NB4 (cell line): Measurements from ENCODE around the gene DPEP2NB.
A peak's percentile ranks its signal among the peaks of the same experiment; 100 is the strongest.

Experiments used
- DNase-seq: peaks from one replicate; pipeline ENCODE4 v3.0.0; 2010; ENCODE audit warnings: low read depth
- H3K4me3 ChIP-seq: one replicate; pipeline ENCODE4 v1.5.1; 2011; ENCODE audit warnings: mild to moderate bottlenecking, low read depth, low read length, moderate library complexity
- MYC ChIP-seq: IDR thresholded peaks from 2 replicates; pipeline ENCODE4 v1.6.1; 2011; ENCODE audit warnings: low read depth, low read length
- POLR2A ChIP-seq: IDR thresholded peaks from 2 replicates; pipeline ENCODE4 v1.6.1; 2011; ENCODE audit warnings: mild to moderate bottlenecking; ENCODE audit not compliant: insufficient read length; ENCODE audit errors: extremely low read depth
- TF ChIP-seq, protein P1 (sequence below): IDR thresholded peaks from 2 replicates; pipeline ENCODE4 v1.6.1; 2011; ENCODE audit warnings: low read depth, low read length
- TF ChIP-seq, protein P2 (sequence below): IDR thresholded peaks from one replicate; pipeline ENCODE4 v1.5.1; 2012; ENCODE audit warnings: low read depth, low read length

DPEP2NB gene

DNA sequence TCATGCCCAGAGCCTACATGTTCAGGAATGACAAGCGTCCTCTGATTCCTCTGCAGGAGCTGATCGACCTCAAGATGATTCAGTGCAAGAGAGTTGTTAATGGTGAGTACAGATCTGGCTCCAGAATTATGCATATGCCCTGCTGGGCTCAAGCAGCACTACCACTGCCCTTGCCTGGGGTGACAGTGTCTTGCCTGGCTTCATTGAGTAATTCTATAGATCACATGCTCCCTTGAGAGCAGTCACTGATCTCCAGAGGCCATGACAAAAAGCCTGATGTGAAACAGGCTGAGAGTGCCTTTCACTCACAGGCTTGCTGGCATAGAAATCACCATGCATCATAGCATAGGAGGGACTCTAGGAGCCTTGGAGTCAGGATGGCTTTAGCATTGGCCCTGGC lies 33.7 kb upstream of the DPEP2NB start:
- H3K4me3 ChIP-seq: no peak overlapping the region
- TF ChIP-seq, protein P1, sequence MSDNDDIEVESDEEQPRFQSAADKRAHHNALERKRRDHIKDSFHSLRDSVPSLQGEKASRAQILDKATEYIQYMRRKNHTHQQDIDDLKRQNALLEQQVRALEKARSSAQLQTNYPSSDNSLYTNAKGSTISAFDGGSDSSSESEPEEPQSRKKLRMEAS: no peak
- TF ChIP-seq, protein P2, sequence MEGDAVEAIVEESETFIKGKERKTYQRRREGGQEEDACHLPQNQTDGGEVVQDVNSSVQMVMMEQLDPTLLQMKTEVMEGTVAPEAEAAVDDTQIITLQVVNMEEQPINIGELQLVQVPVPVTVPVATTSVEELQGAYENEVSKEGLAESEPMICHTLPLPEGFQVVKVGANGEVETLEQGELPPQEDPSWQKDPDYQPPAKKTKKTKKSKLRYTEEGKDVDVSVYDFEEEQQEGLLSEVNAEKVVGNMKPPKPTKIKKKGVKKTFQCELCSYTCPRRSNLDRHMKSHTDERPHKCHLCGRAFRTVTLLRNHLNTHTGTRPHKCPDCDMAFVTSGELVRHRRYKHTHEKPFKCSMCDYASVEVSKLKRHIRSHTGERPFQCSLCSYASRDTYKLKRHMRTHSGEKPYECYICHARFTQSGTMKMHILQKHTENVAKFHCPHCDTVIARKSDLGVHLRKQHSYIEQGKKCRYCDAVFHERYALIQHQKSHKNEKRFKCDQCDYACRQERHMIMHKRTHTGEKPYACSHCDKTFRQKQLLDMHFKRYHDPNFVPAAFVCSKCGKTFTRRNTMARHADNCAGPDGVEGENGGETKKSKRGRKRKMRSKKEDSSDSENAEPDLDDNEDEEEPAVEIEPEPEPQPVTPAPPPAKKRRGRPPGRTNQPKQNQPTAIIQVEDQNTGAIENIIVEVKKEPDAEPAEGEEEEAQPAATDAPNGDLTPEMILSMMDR: no peak
- no peak for TF ChIP-seq POLR2A
- no peak for TF ChIP-seq MYC
- peak; percentile 36 for DNase-seq

DNA sequence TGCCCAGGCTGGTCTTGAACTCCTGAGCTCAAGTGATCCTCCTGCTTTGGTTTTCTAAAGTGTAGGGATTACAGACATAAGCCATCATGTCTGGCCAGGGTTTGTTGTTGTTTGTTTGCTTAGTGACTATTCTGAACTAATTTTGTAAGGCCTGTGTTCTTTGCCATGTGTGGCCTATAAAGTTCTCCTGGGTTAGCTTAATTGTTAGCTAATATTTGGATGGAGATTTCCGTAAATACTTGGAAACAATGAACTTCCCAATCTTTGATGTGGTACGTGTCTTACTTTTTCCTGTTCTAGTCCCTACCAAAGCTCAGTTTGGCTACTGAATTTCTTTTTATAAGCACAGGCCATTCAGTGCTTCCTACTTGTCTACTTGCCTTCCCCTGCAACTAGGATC lies 32.3 kb upstream of the DPEP2NB start:
- no peak overlapping the region for H3K4me3 ChIP-seq
- DNase-seq: no peak

DNA sequence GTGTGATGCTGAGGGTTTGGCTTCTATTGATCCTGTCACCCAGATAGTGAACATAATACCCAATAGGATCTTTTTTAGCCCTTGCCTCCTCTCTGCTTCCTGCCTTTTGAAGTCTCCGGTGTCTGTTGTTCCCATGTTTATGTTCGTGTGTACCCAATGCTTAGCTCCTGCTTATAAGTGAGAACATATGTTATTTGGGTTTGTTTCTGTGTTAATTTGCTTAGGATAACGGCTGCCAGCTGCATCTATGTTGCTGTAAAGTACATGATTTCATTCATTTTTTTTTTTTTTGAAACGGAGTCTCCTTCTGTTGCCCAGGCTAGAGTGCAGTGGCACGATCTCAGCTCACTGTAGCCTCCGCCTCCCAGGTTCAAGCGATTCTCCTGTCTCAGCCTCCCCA lies 30.4 kb upstream of the DPEP2NB start:
- no peak for DNase-seq
- H3K4me3 ChIP-seq: no peak overlapping the region
- TF ChIP-seq, protein P2: no peak

More for the DNA sequence above, 32.3 kb upstream of the DPEP2NB start:
- TF ChIP-seq MYC (no peak), POLR2A (no peak)
- TF ChIP-seq, protein P1: no peak
- TF ChIP-seq, protein P2: no peak

DNA sequence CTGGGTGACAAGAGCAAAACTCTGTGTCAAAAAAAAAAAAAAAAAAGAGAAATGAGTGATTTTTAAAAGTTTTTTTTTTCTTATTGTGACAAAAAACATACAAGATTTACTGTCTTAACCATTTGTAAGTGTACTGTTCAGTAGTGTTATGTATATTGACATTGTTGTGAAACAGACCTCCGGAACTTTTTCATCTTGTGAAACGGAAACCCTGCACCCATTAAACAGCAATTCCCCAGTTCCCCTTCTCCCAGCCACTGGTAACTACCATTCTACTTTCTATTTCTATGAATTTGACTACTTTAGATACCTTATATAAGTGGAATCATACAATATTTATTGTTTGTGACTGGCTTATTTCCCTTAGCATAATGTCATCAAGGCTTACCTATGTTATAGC lies 26.1 kb upstream of the DPEP2NB start:
- no peak overlapping the region for H3K4me3 ChIP-seq
- DNase-seq: peak; percentile 49
- TF ChIP-seq, protein P1: no peak
- TF ChIP-seq POLR2A (no peak), MYC (no peak)
- TF ChIP-seq, protein P2: no peak

DNA sequence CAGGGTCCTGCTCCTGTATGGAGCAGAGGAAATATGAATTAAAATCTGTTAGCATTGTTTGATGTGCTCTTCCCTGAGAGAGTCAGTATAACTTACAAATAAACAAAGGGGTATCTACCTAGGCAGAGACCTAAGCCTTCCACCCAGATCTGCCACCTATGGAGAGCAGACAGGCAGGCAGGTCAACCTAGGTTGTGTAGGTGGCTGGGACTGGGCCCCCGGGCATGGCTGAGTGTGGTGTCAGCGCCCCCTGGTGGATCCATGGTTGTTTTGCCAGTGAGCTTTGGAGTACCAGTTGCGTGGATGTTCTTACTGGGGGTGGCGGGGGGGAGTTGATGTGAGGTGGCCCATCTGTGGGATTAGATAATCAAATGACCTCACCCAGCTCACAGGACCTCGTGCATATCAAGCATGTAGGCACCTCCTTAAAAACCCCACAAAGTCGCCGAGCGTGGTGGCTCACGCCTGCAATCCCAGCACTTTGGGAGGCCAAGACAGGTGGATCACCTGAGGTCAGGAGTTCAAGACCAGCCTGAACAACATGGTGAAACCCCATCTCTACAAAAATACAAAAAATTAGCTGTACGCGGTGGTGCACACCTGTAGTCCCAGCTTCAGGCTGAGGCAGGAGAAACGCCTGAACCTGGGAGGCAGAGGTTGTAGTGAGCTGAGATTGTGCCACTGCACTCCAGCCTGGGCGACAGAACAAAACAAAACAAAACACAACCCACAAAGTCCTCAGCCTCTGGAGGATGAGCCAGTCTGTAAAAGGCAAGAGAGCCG lies 25.0 kb upstream of the DPEP2NB start:
- TF ChIP-seq MYC: no peak
- TF ChIP-seq, protein P2: peak; percentile 92
- TF ChIP-seq, protein P1: no peak
- no peak overlapping the region for H3K4me3 ChIP-seq
- peak; percentile 86 for DNase-seq
